T-helper 1 cell treated with Interleukin-12 subunit alpha and Interleukin-12 subunit beta and Interleukin-4 antibody, amounts not matched to agents 30 ng/mL and 1 ng/mL, for 36 hours (primary cell): Measurements from ENCODE around the gene MBLAC1. TPM values are rescaled to one million over a fixed set of nuclear protein-coding genes. Genes with fewer than 3 reads are reported as not detected.

ENCODE experiments used
- intact Hi-C: fragments of 100-400 bp; cut with micrococcal nuclease; formaldehyde crosslinking; loops from one replicate; pipeline ENCODE4 v1.15.1; 2024
- total RNA-seq: library from RNA; stranded (reverse); gene quantifications from 2 replicates; pipeline ENCODE4 v1.2.3, GENCODE V29; 2022

The MBLAC1 gene
- total RNA-seq, 1 donor from 2014 or later: 5.0 TPM

DNA sequence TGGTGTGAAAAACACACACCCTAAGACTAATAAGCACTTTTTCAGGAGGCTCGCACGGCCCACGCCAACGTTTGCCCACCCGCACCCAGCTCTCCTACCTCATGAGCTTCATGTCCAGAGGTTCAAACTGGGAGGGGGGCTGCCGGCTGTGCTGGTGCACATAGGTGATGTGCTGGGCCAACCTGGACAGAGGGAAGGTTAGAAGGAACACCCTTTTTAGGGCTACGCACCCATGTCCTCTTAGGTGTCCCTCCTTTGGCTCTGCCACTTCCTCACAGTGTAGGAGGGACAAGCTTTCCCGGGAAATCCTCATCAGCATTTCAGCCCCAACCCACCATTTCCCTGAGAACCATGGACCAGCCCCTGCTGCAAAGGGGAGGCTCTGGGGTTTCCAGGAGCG lies 31.5 kb upstream of the MBLAC1 start:
- intact Hi-C loops: no loop called here

DNA sequence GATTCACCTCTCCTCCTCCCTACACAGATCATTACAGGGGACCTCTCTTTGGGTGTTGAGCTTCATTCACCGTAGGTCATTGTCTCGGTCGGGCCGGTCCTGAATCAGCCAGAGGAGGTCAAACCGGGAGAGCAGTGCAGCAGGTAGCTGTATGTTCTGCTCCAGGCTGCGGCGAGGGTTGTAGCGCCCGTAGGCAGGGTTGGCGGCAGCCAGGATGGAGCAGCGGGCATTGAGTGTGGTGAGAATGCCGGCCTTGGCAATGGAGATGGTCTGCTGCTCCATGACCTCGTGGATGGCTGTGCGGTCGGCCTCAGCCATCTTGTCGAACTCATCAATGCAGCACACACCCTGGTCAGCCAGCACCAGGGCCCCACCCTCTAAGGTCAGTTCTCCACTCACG lies 31.1 kb upstream of the MBLAC1 start:
- intact Hi-C loops: no loop called here

DNA sequence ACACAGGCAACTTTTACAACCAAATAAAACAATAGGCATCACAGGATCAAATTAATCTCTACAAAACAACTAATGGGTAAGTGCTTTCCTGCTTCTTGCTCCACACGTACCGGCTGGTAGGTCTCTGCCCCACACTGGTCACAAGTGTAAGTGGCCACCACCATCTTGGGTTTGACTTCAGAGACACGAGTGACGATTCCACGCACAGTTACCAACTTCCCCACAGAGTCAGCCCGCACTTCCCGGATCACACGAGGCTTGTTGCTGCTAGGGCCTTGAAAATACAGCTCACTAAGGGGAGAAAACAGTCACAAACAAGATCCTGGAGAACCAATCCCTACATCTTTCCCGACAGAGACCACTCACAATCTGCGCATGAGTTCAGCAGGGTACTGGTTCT lies 27.9 kb upstream of the MBLAC1 start:
- intact Hi-C loops: no loop called here

DNA sequence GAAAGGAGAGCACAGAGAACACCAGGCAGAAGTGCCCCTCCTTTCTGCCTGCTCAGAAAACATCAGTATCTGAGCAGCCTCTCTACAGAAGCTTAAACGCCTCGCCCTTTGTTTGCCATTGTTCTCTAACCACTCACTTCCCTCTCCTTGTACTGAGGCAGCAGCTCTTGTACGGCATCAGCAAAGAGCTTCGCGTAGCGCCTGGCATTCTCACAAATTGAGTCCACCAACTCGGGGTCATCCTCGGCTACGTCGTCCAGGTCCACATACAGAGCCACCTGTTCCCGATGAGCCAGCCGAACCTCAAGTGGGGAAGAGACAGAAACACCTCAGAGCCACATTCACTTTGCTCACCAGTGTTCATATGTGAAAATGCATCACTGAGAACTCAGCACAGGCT lies 27.3 kb upstream of the MBLAC1 start:
- intact Hi-C loops: no loop called here

DNA sequence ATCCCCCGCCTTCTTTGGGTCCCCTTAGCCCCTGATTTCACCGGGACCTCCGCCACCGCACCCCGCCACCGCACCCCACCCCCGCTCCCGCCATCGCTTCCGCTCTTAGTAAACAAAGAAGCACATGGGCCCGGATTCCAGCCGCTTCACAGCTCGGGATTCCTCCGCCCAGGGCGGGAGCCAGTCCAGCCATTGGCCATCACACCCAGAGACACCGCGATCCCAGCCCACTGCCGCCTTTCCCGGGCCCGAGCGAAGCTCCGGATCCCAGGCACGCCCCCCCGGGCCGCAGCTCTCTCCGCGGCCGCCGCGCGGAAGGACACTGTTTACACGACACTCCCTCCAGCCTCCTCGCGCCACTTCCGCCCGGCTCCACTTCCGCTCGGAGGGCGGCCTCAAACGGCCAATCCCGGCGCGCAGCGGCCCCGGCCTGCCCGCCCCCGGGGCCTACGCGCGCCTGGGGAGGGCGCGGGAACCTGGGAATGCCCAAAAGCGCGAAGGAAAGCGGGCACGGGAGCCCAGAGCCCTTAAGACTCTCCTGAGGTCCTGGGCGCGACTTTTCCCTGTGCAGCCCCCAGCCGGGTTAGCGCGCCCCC lies 26.2 kb upstream of the MBLAC1 start:
- intact Hi-C loops: loop anchor here (1.0 to 5.0 kb wide), 12 partner anchors 11 to 752 kb away; partner anchors contain the start of genes CNPY4, FBXO24, LAMTOR4 and LRCH4

DNA sequence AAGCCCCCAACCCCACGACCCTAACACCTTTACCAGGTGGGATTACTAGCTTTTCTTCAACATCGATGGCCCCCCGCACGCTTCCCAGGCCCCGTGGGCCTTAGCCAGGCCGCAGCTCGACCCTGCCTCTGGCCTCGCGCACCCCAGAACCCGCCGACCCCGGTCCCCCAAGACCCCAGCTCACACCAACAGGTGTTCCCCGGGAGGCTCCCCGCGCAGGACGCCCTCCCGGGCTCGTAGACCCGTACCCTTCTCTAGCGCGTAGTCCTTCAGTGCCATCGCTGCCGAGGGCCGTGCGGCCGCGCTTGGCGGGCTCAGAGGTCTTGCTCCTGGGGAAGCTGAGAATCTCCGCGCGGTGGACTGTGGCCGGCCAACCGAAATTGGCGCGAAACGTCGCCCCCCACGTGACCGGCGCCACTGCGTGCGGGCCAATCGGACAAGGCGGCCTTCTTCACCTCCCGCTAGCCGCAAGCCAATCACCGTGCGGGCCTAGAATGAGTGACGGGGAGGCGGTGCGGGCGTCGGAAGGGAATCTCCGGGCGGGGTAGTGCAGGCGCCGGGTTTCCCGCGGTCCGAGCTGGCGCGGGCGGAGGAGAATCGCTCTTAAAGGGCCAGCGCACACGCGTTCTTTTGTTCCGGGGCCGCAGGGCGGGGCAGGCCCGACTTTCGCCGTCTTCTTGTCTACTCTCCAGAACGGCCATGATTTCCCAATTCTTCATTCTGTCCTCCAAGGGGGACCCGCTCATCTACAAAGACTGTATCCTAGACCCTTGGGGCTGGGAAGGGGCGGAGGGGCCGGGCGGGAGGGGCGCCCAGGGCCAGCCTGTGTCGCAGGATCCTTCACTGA lies 25.5 kb upstream of the MBLAC1 start, which contains the start of the genes AP4M1 and MCM7:
Gene AP4M1, plus strand, starts transcription at position 628 of the 847 bp plus-strand sequence. Its CDS starts 72 bp downstream, at position 700.
Gene MCM7, minus strand, starts transcription at position 382 of the 847 bp plus-strand sequence. Its CDS starts 103 bp downstream, at position 279.
- intact Hi-C loops: loop anchor here (1.0 to 5.0 kb wide), 8 partner anchors 18 to 752 kb away; partner anchors contain the start of genes CNPY4, FBXO24, LAMTOR4 and LRCH4

DNA sequence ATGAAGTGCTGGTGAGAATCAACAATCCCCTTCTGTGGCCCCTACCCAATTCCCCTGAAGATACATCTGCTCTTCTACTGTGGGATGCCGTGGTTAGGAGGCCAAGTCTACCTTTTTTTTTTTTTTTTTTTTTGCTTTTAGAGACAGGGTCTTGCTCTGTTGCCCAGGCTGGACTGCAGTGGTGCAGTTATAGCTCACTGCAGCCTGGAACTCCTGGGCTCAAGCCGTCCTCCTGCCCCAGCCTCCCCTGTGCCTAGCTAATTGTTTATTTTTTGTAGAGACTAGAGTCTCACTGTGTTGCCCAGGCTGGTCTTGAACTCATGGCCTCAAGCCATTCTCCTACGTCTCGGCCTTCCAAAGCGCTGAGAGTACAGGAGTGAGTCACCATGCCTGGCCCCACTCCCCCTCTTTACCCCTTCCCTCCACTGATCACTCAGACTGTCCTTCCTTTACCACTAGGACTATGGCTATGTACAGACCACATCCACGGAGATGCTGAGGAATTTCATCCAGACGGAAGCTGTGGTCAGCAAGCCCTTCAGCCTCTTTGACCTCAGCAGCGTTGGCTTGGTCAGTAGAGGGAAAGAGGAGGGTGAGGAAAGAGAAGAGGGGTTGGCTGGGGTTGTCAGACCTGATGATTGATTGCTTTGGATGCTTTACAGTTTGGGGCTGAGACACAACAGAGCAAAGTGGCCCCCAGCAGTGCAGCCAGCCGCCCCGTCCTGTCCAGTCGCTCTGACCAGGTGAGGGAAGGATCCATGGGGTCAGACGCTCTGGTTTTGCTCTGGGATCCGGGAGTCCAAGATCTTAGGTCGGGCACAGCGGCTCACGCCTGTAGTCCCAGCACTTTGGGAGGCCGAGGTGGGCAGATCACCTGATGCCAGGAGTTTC lies 23.6 kb upstream of the MBLAC1 start:
- intact Hi-C loops: loop anchor here (5.0 kb wide), 1 partner anchor 546 kb away; the partner anchor contains the start of gene ZNF655

DNA sequence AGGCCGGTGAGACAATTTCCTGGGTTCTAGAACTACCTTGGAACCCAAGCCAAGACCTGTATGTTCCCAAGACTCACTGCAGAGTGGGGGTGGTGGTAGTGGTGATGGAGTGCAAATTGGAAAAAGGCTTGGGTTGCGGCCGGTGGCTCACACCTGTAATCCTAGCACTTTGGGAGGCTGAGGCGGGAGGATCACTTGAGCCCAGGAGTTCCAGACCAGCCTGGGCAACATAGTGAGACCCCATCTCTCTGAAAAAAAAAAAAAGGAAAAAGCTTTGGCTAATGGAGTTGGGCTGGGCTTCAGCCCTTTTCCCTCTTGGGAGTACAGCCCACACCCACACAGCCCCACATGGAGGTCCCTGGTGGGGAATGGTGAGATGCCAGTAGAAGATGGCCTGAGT lies 21.2 kb upstream of the MBLAC1 start:
- intact Hi-C loops: no loop called here

DNA sequence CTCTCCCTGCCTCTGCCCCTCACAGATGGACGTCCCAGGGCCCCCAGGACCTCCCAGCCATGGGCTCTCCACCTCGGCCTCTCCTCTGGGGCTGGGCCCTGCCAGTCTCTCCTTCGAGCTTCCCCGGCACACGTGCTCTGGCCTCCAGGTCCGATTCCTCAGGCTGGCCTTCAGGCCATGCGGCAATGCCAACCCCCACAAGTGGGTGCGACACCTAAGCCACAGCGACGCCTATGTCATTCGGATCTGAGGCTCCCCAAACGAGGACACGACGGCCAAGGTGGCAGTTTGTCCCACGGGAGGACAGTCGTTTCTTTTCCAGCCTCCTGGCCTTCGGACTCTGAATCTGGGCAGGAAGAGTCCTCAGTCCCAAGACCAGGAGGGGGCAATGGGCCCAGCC lies 20.1 kb upstream of the MBLAC1 start:
- intact Hi-C loops: no loop called here

GRCh38 chr7:100107125-100107737 lies 19.5 kb upstream of the MBLAC1 start:
- intact Hi-C loops: no loop called here

DNA sequence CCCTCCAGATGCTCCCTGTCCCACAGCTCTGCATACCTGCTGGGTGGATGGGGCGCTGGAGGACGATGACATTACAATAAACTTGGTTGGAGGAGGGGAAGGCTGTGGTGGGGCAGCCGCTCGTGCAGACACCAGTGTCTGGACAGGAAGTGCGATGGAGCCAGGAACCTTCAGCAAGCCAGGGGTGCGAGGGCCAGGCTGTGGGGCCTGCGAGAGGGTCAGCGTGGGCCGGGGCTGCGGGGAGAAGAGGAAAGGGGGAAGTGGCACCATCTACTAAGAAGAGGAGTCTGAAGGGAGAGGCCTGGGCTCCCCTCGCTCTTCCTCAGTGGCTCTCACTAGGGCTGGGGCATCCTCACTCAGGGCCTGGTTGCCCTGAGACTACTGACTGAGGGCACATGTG lies 18.9 kb upstream of the MBLAC1 start:
- intact Hi-C loops: no loop called here

DNA sequence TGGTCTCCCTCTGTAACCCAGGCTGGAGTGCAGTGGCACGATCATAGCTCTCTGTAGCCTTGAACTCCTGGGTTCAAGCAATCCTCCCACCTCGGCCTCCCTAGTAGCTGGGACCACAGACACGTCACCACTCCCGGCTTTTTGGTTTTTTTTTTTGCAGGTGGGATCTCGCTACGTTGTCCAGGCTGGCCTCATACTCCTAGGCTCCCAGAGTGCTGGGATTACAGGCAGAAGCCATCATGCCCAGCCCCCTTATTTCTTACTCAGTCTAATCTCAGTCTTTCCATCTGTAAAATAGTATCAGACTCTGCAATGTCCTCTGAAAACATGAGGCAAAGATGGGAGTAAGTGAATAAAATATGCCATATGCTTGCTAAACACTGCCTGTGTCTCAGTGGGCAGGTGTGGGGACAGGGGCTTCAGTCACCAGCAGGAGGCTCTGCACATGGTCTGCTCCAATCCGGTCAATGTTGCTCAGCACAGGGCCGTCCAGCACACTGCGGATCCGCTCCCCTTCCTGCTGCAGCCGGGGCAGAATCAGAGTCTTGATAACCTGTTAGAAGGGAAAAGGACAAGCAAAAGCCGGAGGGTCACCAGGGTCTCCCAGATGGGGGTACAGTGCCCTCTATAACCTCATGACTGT lies 17.1 kb upstream of the MBLAC1 start:
- intact Hi-C loops: no loop called here

DNA sequence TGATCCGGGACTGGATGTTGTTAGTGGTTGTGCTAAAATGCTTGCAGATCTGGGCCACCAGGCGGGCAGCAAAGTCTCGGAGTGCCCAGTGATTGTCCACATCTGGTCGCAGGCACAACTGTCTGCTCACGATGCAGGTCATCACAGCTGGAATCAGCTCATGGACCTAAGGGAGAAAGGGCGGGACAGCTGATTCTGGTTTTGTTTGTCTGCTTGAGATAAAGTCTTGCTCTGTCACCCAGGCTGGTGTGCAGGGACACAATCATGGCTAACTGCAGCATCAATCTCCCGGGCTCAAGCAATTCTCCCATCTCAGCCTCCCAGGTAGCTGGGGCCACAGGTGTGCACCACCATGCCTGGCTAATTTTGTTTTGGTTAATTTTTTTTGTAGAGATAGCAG lies 15.6 kb upstream of the MBLAC1 start:
- intact Hi-C loops: no loop called here

- intact Hi-C loops: no loop called here
Measured at GRCh38 chr7:100111914-100112313, 14.9 kb upstream of the MBLAC1 start.

DNA sequence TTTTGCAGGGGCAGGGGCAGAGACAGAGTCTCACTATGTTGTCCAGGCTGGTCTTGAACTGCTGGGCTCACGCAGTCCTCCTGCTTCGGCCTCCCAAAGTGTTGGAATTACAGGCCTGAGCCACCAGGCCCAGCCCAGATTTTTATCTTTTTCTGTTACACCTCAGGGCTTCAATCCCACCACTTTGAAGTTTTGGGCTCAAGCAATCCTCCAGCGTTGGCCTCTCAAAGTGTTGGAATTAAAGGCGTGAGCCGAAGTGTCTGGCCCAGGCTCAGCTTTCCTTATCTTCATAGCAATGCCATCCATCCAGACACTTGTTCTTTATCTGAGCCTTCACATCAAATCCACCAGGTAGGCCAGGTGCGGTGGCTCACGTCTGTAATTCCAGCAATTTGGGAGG lies 11.7 kb upstream of the MBLAC1 start:
- intact Hi-C loops: no loop called here

DNA sequence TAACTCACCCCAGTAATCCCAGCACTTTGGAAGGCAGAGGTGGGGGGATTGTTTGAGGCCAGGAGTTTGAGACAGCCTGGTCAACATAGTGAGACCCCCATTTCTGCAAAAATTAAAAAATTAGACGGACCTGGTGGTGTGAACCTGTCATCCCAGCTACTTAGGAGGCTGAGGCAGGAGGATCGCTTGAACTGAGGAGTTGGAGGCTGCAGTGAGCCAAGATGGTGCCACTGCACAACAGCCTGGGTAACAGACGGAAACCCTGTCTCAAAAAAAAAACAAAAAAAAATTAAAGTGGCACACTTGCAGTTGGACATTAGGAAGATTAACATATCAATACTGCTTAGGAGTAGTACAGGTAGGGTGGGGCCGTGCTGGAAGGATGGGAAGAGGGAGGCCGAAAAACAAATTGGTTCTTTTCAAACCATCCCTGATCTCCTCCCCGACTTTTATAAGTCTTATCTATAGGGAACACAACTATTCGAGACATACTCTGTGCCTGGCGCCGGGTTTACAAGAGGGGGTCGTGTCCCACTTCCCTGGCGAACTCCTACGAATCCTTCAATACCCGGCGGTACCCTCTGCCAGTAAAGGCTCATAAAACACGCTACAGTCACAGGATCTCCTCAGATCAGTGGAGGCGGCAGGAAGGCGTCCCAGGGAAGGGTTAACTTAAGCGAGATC lies 8.2 kb upstream of the MBLAC1 start:
- intact Hi-C loops: loop anchor here (1.0 to 2.0 kb wide), 10 partner anchors 9 to 468 kb away; partner anchors contain the start of genes AGFG2, AP4M1, COPS6 and FBXO24

DNA sequence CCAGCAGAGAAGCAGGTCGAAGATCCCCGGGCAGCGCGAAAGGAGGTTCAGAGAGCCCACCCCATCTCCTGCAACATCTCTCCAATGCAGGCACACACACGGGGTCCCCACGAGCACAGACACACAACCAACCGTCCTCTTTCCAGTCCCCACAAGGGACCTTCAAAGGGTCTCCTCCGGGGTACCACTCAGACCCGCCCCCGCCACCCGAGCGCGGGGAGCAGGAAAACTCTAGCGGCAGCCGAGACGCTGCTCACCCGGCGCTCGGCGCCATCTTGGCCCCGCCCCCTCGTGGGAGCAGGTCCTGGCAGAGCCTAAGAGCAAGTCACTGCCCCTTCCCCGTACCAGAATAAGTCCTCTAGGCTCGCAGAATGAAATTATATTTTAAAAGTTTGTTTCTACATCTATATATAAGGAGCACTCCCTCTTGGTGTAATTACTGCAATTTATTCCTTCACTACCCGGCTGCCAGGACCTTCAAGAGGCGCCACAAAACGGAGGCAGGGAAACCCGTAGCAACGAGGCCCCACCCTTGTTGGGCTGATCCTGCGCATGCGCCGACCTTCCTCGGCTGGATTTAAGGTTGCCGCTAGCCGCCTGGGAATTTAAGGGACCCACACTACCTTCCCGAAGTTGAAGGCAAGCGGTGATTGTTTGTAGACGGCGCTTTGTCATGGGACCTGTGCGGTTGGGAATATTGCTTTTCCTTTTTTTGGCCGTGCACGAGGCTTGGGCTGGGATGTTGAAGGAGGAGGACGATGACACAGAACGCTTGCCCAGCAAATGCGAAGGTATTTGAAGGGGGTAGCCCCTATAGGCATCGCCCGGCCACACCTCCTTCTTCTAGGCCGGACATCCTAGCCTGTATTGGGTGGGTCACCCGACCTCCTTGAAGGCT lies 7.4 kb upstream of the MBLAC1 start, which contains the start of the genes CNPY4 and TAF6:
Gene CNPY4, plus strand, starts transcription at position 563 of the 898 bp plus-strand sequence. Its CDS starts 111 bp downstream, at position 674.
Gene TAF6, minus strand, starts transcription at position 287 of the 898 bp plus-strand sequence. CDS start 5,149 bp downstream, outside the sequence.
- intact Hi-C loops: loop anchor here (1.0 to 2.0 kb wide), 10 partner anchors 8 to 467 kb away; partner anchors contain the start of genes AGFG2, AP4M1, COPS6 and FBXO24
